ENCODE results near the gene PADI4. TPM values are rescaled to one million over a fixed set of nuclear protein-coding genes. Genes with fewer than 3 reads are reported as not detected.

PADI4 gene
- total and polyA plus RNA-seq, 2 experiments from 2014 or later: 0.45 to 0.52 TPM

DNA sequence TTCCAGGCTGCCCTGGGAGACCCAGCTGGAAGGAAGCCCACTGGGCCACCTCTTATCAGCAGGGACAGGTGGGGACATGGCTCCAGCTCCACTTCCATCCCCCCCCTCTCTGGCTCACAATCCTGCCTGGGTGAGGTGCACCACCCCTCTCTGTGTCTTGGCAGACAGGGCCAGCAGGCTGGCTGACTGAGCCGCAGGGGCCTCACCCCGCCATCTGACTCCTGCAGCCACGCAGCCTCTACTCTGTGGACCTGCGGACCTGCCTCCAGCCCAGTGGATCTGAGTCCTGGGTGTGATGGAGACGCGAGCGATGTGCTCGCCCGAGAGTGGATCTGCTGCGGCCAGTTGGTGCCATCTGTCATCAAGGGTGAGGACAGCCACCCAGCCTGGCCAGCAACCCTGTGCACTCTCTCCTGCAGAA is 101.4 kb downstream of the PADI4 start (continued):
- TF ChIP-seq, protein P1, sequence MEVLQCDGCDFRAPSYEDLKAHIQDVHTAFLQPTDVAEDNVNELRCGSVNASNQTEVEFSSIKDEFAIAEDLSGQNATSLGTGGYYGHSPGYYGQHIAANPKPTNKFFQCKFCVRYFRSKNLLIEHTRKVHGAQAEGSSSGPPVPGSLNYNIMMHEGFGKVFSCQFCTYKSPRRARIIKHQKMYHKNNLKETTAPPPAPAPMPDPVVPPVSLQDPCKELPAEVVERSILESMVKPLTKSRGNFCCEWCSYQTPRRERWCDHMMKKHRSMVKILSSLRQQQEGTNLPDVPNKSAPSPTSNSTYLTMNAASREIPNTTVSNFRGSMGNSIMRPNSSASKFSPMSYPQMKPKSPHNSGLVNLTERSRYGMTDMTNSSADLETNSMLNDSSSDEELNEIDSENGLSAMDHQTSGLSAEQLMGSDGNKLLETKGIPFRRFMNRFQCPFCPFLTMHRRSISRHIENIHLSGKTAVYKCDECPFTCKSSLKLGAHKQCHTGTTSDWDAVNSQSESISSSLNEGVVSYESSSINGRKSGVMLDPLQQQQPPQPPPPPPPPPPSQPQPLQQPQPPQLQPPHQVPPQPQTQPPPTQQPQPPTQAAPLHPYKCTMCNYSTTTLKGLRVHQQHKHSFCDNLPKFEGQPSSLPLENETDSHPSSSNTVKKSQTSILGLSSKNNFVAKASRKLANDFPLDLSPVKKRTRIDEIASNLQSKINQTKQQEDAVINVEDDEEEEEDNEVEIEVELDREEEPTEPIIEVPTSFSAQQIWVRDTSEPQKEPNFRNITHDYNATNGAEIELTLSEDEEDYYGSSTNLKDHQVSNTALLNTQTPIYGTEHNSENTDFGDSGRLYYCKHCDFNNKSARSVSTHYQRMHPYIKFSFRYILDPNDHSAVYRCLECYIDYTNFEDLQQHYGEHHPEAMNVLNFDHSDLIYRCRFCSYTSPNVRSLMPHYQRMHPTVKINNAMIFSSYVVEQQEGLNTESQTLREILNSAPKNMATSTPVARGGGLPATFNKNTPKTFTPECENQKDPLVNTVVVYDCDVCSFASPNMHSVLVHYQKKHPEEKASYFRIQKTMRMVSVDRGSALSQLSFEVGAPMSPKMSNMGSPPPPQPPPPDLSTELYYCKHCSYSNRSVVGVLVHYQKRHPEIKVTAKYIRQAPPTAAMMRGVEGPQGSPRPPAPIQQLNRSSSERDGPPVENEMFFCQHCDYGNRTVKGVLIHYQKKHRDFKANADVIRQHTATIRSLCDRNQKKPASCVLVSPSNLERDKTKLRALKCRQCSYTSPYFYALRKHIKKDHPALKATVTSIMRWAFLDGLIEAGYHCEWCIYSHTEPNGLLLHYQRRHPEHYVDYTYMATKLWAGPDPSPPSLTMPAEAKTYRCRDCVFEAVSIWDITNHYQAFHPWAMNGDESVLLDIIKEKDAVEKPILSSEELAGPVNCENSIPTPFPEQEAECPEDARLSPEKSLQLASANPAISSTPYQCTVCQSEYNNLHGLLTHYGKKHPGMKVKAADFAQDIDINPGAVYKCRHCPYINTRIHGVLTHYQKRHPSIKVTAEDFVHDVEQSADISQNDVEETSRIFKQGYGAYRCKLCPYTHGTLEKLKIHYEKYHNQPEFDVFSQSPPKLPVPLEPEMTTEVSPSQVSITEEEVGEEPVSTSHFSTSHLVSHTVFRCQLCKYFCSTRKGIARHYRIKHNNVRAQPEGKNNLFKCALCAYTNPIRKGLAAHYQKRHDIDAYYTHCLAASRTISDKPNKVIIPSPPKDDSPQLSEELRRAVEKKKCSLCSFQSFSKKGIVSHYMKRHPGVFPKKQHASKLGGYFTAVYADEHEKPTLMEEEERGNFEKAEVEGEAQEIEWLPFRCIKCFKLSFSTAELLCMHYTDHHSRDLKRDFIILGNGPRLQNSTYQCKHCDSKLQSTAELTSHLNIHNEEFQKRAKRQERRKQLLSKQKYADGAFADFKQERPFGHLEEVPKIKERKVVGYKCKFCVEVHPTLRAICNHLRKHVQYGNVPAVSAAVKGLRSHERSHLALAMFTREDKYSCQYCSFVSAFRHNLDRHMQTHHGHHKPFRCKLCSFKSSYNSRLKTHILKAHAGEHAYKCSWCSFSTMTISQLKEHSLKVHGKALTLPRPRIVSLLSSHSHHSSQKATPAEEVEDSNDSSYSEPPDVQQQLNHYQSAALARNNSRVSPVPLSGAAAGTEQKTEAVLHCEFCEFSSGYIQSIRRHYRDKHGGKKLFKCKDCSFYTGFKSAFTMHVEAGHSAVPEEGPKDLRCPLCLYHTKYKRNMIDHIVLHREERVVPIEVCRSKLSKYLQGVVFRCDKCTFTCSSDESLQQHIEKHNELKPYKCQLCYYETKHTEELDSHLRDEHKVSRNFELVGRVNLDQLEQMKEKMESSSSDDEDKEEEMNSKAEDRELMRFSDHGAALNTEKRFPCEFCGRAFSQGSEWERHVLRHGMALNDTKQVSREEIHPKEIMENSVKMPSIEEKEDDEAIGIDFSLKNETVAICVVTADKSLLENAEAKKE (CRISPR knock-in tag; IDR thresholded peaks at IDR 0.05): no peak
- TF ChIP-seq CREB1 (CRISPR knock-in tag; IDR thresholded peaks at IDR 0.05; ENCODE audit: low read depth) (no peak), POLR2AphosphoS5 (IDR thresholded peaks at IDR 0.05; ENCODE audit: low read depth) (no peak)
- TF ChIP-seq, protein P2, sequence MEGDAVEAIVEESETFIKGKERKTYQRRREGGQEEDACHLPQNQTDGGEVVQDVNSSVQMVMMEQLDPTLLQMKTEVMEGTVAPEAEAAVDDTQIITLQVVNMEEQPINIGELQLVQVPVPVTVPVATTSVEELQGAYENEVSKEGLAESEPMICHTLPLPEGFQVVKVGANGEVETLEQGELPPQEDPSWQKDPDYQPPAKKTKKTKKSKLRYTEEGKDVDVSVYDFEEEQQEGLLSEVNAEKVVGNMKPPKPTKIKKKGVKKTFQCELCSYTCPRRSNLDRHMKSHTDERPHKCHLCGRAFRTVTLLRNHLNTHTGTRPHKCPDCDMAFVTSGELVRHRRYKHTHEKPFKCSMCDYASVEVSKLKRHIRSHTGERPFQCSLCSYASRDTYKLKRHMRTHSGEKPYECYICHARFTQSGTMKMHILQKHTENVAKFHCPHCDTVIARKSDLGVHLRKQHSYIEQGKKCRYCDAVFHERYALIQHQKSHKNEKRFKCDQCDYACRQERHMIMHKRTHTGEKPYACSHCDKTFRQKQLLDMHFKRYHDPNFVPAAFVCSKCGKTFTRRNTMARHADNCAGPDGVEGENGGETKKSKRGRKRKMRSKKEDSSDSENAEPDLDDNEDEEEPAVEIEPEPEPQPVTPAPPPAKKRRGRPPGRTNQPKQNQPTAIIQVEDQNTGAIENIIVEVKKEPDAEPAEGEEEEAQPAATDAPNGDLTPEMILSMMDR (conservative IDR thresholded peaks at IDR 0.05; ENCODE audit: low read depth in 2 of 2): no peak

DNA sequence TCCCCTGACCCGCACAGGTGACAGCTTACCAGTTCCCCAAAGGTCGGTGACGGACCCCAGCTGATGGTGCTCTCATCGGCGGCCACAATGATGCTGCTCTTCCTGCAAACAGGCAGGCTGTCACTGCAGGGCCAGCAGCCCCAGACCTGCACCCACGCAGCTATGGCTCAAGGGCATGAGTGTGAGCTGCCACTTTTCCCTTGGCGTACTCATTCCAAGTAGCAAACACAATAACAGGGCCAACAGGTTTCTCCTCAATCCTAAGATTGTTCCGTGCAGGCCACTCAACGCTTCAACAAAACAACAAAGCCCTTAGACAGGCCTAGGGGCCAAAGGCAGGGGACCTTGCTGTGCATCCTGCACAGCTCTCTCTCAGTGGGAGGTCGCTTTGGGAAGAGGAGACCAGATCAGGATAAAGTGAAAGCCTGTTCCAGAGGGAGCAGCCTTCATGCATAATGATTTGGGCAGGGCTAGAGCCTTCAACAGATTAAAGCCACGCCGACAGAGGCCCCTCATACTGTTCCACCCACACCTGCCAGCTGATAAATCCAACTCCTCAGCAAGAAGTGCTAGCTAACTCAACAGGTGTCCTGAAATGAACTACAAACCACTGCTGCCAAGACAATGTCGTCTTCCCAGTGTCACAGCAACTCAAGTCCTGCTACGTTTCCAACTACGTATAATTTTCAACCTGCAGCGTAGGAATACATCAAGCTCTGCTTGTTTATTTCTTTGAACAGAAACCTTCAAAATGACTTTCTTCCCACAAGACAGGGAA is 104.3 kb downstream of the PADI4 start:
- Histone ChIP-seq H3F3A (replicated peaks; ENCODE audit: low read depth) (peaks cover 91% of the 10 kb centered on the region), H4K20me1 (replicated peaks; ENCODE audit: insufficient read depth) (peaks cover 66% of the 10 kb centered on the region), H3K4me1 (ENCODE audit: insufficient read depth) (peaks cover 3% of the 10 kb centered on the region; the same call in 1 of the 2 replicates), H3K4me2 (no peak overlapping the region), H3K4me3 (no peak overlapping the region), H3K79me2 (replicated peaks; ENCODE audit: insufficient read depth) (peaks cover 50% of the 10 kb centered on the region), H2AFZ (no peak overlapping the region), H3K36me3 (ENCODE audit: insufficient read depth) (peaks cover 94% of the 10 kb centered on the region), H3K9me2 (ENCODE audit: insufficient read depth) (no peaks in the 10 kb centered on the region), H3K27me3 (ENCODE audit: insufficient read depth) (no peaks in the 10 kb centered on the region), H3K27ac (ENCODE audit: low read depth) (peak overlapping the region; percentile 80)
- no peak overlapping the region; the same call in 1 of the 2 replicates for H3K27ac Mint-ChIP-seq
- no peaks in the 10 kb centered on the region; the same call in 2 of the 3 replicates for H3K9me3 Mint-ChIP-seq
- peaks cover 100% of the 10 kb centered on the region for H3K36me3 Mint-ChIP-seq (ENCODE audit: low read depth)
- no peak for ATAC-seq
- peaks cover 30% of the 10 kb centered on the region for H3K27me3 Mint-ChIP-seq (ENCODE audit: insufficient read depth, low read depth, poor library complexity)
- H3K4me1 Mint-ChIP-seq: peaks cover 52% of the 10 kb centered on the region
- H3K4me3 Mint-ChIP-seq: no peak overlapping the region
- no peak for DNase-seq (ENCODE audit: low spot score)
- TF ChIP-seq, protein P3, sequence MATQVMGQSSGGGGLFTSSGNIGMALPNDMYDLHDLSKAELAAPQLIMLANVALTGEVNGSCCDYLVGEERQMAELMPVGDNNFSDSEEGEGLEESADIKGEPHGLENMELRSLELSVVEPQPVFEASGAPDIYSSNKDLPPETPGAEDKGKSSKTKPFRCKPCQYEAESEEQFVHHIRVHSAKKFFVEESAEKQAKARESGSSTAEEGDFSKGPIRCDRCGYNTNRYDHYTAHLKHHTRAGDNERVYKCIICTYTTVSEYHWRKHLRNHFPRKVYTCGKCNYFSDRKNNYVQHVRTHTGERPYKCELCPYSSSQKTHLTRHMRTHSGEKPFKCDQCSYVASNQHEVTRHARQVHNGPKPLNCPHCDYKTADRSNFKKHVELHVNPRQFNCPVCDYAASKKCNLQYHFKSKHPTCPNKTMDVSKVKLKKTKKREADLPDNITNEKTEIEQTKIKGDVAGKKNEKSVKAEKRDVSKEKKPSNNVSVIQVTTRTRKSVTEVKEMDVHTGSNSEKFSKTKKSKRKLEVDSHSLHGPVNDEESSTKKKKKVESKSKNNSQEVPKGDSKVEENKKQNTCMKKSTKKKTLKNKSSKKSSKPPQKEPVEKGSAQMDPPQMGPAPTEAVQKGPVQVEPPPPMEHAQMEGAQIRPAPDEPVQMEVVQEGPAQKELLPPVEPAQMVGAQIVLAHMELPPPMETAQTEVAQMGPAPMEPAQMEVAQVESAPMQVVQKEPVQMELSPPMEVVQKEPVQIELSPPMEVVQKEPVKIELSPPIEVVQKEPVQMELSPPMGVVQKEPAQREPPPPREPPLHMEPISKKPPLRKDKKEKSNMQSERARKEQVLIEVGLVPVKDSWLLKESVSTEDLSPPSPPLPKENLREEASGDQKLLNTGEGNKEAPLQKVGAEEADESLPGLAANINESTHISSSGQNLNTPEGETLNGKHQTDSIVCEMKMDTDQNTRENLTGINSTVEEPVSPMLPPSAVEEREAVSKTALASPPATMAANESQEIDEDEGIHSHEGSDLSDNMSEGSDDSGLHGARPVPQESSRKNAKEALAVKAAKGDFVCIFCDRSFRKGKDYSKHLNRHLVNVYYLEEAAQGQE (IDR thresholded peaks at IDR 0.05; ENCODE audit: unreplicated experiment): no peak
- no peak for TF ChIP-seq EZH2phosphoT487 (IDR thresholded peaks at IDR 0.05; ENCODE audit: unreplicated experiment)
- no peak for TF ChIP-seq JUNB (IDR thresholded peaks at IDR 0.05; ENCODE audit: unreplicated experiment)
- TF ChIP-seq ZNF331 (CRISPR knock-in tag; IDR thresholded peaks at IDR 0.05; ENCODE audit: low read depth): no peak
- TF ChIP-seq EZH2 (IDR thresholded peaks at IDR 0.05; ENCODE audit: low read depth, unreplicated experiment): no peak
- no peak for TF ChIP-seq STAT1 (IDR thresholded peaks at IDR 0.05; ENCODE audit: unreplicated experiment)
- TF ChIP-seq, protein P4, sequence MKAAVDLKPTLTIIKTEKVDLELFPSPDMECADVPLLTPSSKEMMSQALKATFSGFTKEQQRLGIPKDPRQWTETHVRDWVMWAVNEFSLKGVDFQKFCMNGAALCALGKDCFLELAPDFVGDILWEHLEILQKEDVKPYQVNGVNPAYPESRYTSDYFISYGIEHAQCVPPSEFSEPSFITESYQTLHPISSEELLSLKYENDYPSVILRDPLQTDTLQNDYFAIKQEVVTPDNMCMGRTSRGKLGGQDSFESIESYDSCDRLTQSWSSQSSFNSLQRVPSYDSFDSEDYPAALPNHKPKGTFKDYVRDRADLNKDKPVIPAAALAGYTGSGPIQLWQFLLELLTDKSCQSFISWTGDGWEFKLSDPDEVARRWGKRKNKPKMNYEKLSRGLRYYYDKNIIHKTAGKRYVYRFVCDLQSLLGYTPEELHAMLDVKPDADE (IDR thresholded peaks at IDR 0.05): no peak
- no peak for TF ChIP-seq CREB1 (CRISPR knock-in tag; IDR thresholded peaks at IDR 0.05; ENCODE audit: low read depth)
- no peak for TF ChIP-seq POLR2AphosphoS5 (IDR thresholded peaks at IDR 0.05; ENCODE audit: low read depth)

All from GM23338 (cell line).